Measurements from ENCODE around the gene ARRB2.

DNA sequence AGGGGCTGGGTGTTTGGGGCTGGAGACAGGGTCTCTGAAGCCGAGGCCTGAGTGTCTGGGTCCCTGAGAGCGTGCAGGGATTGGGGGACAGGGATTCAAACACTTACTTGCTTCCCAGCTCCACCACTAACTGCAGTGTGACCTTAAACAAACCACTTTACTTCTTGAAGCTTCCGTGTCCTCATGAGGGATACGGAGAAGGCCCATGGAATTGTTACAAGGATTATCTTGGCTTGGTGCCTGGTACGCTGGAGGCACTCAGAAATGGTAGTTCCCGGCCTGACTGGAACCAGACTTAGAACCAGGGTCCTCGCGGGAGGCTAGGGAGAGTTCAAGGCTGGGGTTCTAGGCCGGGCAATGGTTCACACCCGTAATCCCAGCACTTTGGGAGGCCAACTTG, 32.2 kb downstream of the ARRB2 start:
- TF ChIP-seq, protein P1, sequence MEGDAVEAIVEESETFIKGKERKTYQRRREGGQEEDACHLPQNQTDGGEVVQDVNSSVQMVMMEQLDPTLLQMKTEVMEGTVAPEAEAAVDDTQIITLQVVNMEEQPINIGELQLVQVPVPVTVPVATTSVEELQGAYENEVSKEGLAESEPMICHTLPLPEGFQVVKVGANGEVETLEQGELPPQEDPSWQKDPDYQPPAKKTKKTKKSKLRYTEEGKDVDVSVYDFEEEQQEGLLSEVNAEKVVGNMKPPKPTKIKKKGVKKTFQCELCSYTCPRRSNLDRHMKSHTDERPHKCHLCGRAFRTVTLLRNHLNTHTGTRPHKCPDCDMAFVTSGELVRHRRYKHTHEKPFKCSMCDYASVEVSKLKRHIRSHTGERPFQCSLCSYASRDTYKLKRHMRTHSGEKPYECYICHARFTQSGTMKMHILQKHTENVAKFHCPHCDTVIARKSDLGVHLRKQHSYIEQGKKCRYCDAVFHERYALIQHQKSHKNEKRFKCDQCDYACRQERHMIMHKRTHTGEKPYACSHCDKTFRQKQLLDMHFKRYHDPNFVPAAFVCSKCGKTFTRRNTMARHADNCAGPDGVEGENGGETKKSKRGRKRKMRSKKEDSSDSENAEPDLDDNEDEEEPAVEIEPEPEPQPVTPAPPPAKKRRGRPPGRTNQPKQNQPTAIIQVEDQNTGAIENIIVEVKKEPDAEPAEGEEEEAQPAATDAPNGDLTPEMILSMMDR (IDR thresholded peaks at IDR 0.05) = no peak
- TF ChIP-seq ZFX (IDR thresholded peaks at IDR 0.05; ENCODE audit: borderline replicate concordance) = no peak

Measured in 22Rv1 (cell line).